Measurements from ENCODE around the gene HNRNPM.

HNRNPM gene

DNA sequence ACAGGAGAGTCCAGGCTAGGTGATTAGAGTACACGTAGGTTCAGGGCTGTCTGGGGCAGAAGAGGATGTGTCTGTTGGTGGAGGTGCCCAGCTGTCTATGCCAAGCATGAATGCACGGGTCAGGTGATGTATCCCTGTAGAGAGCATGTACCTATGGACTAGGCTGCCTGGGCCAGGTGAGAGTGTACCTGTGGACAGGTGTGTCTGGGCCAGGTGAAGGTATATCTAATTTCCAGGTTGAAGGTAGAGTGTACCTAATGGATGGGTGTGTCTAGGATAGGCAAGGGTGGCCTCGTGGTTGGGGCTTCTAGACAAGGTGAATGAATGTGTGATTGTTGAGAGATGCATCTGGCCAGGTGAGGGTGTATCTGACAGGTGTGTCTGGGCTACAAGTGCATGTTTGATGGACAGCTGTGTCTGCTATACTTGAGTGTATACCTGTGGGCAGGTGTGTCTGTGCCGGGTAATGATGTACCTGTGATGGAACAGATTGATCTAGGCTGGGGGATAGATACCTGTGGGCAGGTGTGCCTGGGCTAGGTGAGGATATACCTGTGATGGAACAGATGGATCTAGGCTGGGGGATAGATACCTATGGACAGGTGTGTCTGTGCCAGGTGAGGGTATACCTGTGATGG is 84.7 kb downstream of the HNRNPM start:
- Histone ChIP-seq H2BK120ac (ENCODE audit: insufficient read depth, low read length, poor library complexity) (no peak overlapping the region), H3K36me3 (ENCODE audit: control insufficient read depth in 1 of 2, insufficient read depth in 2 of 2, low read length in 2 of 2) (peaks cover 3% of the 10 kb centered on the region in 2 experiments), H3K79me2 (ENCODE audit: control insufficient read depth, insufficient read depth, low read length, poor library complexity) (peaks cover 4% of the 10 kb centered on the region)

DNA sequence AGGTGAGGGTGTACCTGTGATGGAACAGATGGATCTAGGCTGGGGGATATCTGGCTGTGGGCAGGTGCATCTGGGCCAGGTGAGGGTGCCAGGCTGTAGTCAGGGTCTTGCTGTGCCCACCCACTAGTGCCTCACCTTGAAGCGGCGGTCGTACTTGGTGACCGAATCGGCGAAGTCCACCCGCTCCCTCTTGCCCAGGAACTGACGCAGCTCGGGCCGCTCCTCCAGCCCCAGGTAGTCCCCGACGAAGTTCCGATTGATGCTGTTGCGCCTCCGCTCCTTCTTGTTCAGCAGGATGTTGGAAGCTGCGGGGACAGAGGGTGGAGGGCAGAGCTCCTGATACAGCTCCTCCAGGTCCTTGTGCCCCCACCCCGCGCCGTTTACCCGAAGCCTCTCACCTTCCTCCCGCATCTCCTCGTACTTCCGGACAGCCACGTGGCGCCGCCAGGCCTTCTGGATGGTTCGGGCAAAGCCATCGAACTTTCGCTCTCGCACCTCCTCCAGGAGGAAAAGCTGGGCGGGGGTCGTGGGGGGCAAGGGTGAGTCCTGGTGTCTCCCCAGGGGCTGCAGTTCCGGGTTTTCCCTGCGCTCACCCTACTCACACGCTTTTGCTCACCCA is 85.4 kb downstream of the HNRNPM start:
- Histone ChIP-seq H3K9me3 (ENCODE audit: insufficient read depth, low read depth, low read length) (peaks cover 7% of the 10 kb centered on the region), H4K12ac (ENCODE audit: low read depth, low read length) (no peak overlapping the region), H4K8ac (ENCODE audit: low read depth, low read length) (no peak overlapping the region), H2AFZ (ENCODE audit: insufficient read depth, low read length, poor library complexity) (no peak overlapping the region), H4K91ac (ENCODE audit: low read depth, low read length) (no peak overlapping the region), H2AK5ac (ENCODE audit: low read length) (no peak overlapping the region), H3K4me1 (ENCODE audit: control insufficient read depth in 1 of 2, insufficient read depth in 2 of 2, low read length in 2 of 2) (peaks cover 3 to 9% of the 10 kb centered on the region in 2 experiments), H3K79me1 (ENCODE audit: low read length) (peaks cover 5% of the 10 kb centered on the region), H3K18ac (ENCODE audit: low read length) (no peak overlapping the region), H3K23ac (ENCODE audit: low read length) (no peak overlapping the region), H3K9ac (ENCODE audit: low read length) (no peak overlapping the region), H3K27ac (ENCODE audit: low read depth, low read length) (no peak overlapping the region), H2BK120ac (ENCODE audit: insufficient read depth, low read length, poor library complexity) (no peak overlapping the region), H3K4me2 (ENCODE audit: low read length) (no peak overlapping the region), H3K4ac (ENCODE audit: low read depth, low read length) (no peak overlapping the region), H3K14ac (ENCODE audit: low read length) (no peak overlapping the region), H2BK5ac (ENCODE audit: low read depth, low read length, poor library complexity) (no peak overlapping the region), H2BK12ac (ENCODE audit: low read length) (no peak overlapping the region), H3K27me3 (ENCODE audit: insufficient read depth, low read length) (no peaks in the 10 kb centered on the region), H3K79me2 (ENCODE audit: control insufficient read depth, insufficient read depth, low read length, poor library complexity) (peaks cover 4% of the 10 kb centered on the region), H3K4me3 (ENCODE audit: low read depth, low read length) (no peak overlapping the region), H3K36me3 (ENCODE audit: control insufficient read depth in 1 of 2, insufficient read depth in 2 of 2, low read length in 2 of 2) (peaks cover 3% of the 10 kb centered on the region in 2 experiments)
- DNase-seq = no peak
- no CpG with 5 or more reads among the region's 35 CpGs for WGBS (ENCODE audit: extremely low coverage, insufficient coverage, insufficient read length)

More for the DNA sequence above, 84.7 kb downstream of the HNRNPM start:
- H3K4me3 ChIP-seq (ENCODE audit: low read depth, low read length) = no peak overlapping the region
- H4K91ac ChIP-seq (ENCODE audit: low read depth, low read length) = no peak overlapping the region
- no peak overlapping the region for H3K27ac ChIP-seq (ENCODE audit: low read depth, low read length)
- no peak overlapping the region for H3K23ac ChIP-seq (ENCODE audit: low read length)
- H3K9ac ChIP-seq (ENCODE audit: low read length) = no peak overlapping the region
- H2BK5ac ChIP-seq (ENCODE audit: low read depth, low read length, poor library complexity) = no peak overlapping the region
- no peak overlapping the region for H4K8ac ChIP-seq (ENCODE audit: low read depth, low read length)
- no peaks in the 10 kb centered on the region for H3K27me3 ChIP-seq (ENCODE audit: insufficient read depth, low read length)
- H3K9me3 ChIP-seq (ENCODE audit: insufficient read depth, low read depth, low read length) = peaks cover 7% of the 10 kb centered on the region
- H3K18ac ChIP-seq (ENCODE audit: low read length) = no peak overlapping the region
- DNase-seq = no peak
- peaks cover 3 to 9% of the 10 kb centered on the region in 2 experiments for H3K4me1 ChIP-seq (ENCODE audit: control insufficient read depth in 1 of 2, insufficient read depth in 2 of 2, low read length in 2 of 2)
- no peak overlapping the region for H3K14ac ChIP-seq (ENCODE audit: low read length)
- no peak overlapping the region for H4K12ac ChIP-seq (ENCODE audit: low read depth, low read length)
- no peak overlapping the region for H2BK12ac ChIP-seq (ENCODE audit: low read length)
- H2AK5ac ChIP-seq (ENCODE audit: low read length) = no peak overlapping the region
- peaks cover 5% of the 10 kb centered on the region for H3K79me1 ChIP-seq (ENCODE audit: low read length)
- no peak overlapping the region for H3K4ac ChIP-seq (ENCODE audit: low read depth, low read length)
- H2AFZ ChIP-seq (ENCODE audit: insufficient read depth, low read length, poor library complexity) = no peak overlapping the region
- H3K4me2 ChIP-seq (ENCODE audit: low read length) = no peak overlapping the region
- no CpG with 5 or more reads among the region's 4 CpGs for WGBS (ENCODE audit: extremely low coverage, insufficient coverage, insufficient read length)

DNA sequence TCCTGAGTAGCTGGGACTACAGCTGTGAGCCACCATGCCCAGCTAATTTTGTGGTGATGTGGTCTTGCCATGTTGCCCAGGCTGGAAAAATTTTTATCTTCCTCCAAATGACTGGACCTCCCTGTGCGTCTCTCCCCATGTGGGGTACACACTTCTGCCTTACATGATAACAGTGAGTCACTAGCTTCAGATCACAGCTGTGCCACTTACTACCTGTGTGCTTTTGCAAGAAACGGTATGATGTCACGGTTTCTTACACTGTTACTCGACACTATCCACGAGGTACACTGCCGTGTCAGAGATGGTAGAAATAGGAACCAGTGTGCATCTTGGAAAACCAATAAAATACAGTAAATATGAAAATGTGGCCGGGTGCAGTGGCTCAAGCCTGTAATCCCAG is 86.7 kb downstream of the HNRNPM start:
- Histone ChIP-seq H3K4me2 (ENCODE audit: low read length) (no peak overlapping the region), H2BK5ac (ENCODE audit: low read depth, low read length, poor library complexity) (no peak overlapping the region), H3K79me1 (ENCODE audit: low read length) (peaks cover 2% of the 10 kb centered on the region), H3K23ac (ENCODE audit: low read length) (no peak overlapping the region), H2BK120ac (ENCODE audit: insufficient read depth, low read length, poor library complexity) (no peak overlapping the region), H3K27me3 (ENCODE audit: insufficient read depth, low read length) (no peaks in the 10 kb centered on the region), H3K4me3 (ENCODE audit: low read depth, low read length) (no peak overlapping the region), H3K4ac (ENCODE audit: low read depth, low read length) (no peak overlapping the region), H2AFZ (ENCODE audit: insufficient read depth, low read length, poor library complexity) (no peak overlapping the region), H3K9ac (ENCODE audit: low read length) (no peak overlapping the region), H3K27ac (ENCODE audit: low read depth, low read length) (no peak overlapping the region), H3K4me1 (ENCODE audit: control insufficient read depth in 1 of 2, insufficient read depth in 2 of 2, low read length in 2 of 2) (peaks cover 3 to 9% of the 10 kb centered on the region in 2 experiments), H3K14ac (ENCODE audit: low read length) (no peak overlapping the region), H3K9me3 (ENCODE audit: insufficient read depth, low read depth, low read length) (peaks cover 7% of the 10 kb centered on the region), H4K91ac (ENCODE audit: low read depth, low read length) (no peak overlapping the region), H4K12ac (ENCODE audit: low read depth, low read length) (no peak overlapping the region), H3K79me2 (ENCODE audit: control insufficient read depth, insufficient read depth, low read length, poor library complexity) (peaks cover 2% of the 10 kb centered on the region), H3K18ac (ENCODE audit: low read length) (no peak overlapping the region), H2AK5ac (ENCODE audit: low read length) (no peak overlapping the region), H2BK12ac (ENCODE audit: low read length) (no peak overlapping the region), H4K8ac (ENCODE audit: low read depth, low read length) (no peak overlapping the region), H3K36me3 (ENCODE audit: control insufficient read depth in 1 of 2, insufficient read depth in 2 of 2, low read length in 2 of 2) (peaks cover 3% of the 10 kb centered on the region in 2 experiments)
- no CpG with 5 or more reads among the region's 7 CpGs for WGBS (ENCODE audit: extremely low coverage, insufficient coverage, insufficient read length)
- DNase-seq = no peak

DNA sequence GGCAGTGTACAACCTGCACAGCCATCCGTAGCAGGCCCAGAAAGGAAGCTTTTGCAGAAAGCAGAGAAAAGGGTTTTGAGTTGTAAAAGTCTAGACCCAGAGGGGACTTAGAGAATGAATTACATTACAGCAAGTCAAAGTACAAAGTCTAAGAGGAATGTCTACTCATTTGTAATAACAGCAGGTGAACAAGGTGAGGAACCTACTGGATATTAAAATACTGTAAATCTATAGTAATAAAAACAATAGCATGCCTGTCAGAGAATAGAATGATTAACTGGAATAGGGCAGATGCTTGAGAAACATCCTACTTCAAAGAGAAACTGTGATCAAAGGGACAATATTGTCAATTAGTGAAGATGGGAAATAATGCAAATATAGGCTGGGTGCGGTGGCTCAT is 87.5 kb downstream of the HNRNPM start:
- H3K14ac ChIP-seq (ENCODE audit: low read length) = no peak overlapping the region
- H2BK5ac ChIP-seq (ENCODE audit: low read depth, low read length, poor library complexity) = no peak overlapping the region
- no peak overlapping the region for H2AFZ ChIP-seq (ENCODE audit: insufficient read depth, low read length, poor library complexity)
- H3K27ac ChIP-seq (ENCODE audit: low read depth, low read length) = no peak overlapping the region
- no peak overlapping the region for H4K12ac ChIP-seq (ENCODE audit: low read depth, low read length)
- H2AK5ac ChIP-seq (ENCODE audit: low read length) = no peak overlapping the region
- no peak overlapping the region for H3K4ac ChIP-seq (ENCODE audit: low read depth, low read length)
- H4K8ac ChIP-seq (ENCODE audit: low read depth, low read length) = no peak overlapping the region
- no peak overlapping the region for H2BK120ac ChIP-seq (ENCODE audit: insufficient read depth, low read length, poor library complexity)
- no peak overlapping the region for H4K91ac ChIP-seq (ENCODE audit: low read depth, low read length)
- no peaks in the 10 kb centered on the region for H3K27me3 ChIP-seq (ENCODE audit: insufficient read depth, low read length)
- H3K9me3 ChIP-seq (ENCODE audit: insufficient read depth, low read depth, low read length) = peaks cover 4% of the 10 kb centered on the region
- H3K23ac ChIP-seq (ENCODE audit: low read length) = no peak overlapping the region
- no peak overlapping the region for H3K18ac ChIP-seq (ENCODE audit: low read length)
- peaks cover 3% of the 10 kb centered on the region in 2 experiments for H3K36me3 ChIP-seq (ENCODE audit: control insufficient read depth in 1 of 2, insufficient read depth in 2 of 2, low read length in 2 of 2)
- H3K79me2 ChIP-seq (ENCODE audit: control insufficient read depth, insufficient read depth, low read length, poor library complexity) = no peaks in the 10 kb centered on the region
- H3K9ac ChIP-seq (ENCODE audit: low read length) = no peak overlapping the region
- DNase-seq = no peak
- H3K79me1 ChIP-seq (ENCODE audit: low read length) = no peaks in the 10 kb centered on the region
- H3K4me2 ChIP-seq (ENCODE audit: low read length) = no peak overlapping the region
- no peak overlapping the region for H3K4me3 ChIP-seq (ENCODE audit: low read depth, low read length)
- peaks cover 0 to 2% of the 10 kb centered on the region in 2 experiments for H3K4me1 ChIP-seq (ENCODE audit: control insufficient read depth in 1 of 2, insufficient read depth in 2 of 2, low read length in 2 of 2)
- no peak overlapping the region for H2BK12ac ChIP-seq (ENCODE audit: low read length)
- no CpG with 5 or more reads among the region's 2 CpGs for WGBS (ENCODE audit: extremely low coverage, insufficient coverage, insufficient read length)
